IMR-90 (cell line): ENCODE results near the gene PAK1IP1. TPM values are rescaled to one million over a fixed set of nuclear protein-coding genes. Genes with fewer than 3 reads are reported as not detected.

Experiments used
- ATAC-seq: fragments of 200-7000 bp; cut with Tn5 transposase; 2 replicates; pipeline ENCODE4 v1.9.1; 2020; ENCODE audit warnings: low read depth, mild to moderate bottlenecking, moderate library complexity
- BruUV-seq: library from RNA; stranded (reverse); fragments of 400-500 nt; replicated peaks from 2 replicates; lab custom pipeline; 2021; lab: Mats Ljungman, UMichigan
- CTCF ChIA-PET: fragments of 300-600 bp; formaldehyde crosslinking; extraction: SDS; loops from one replicate; lab custom pipeline; 2021; ENCODE audit warnings: antibody characterized with exemption; lab: Yijun Ruan, JAX
- POLR2A ChIA-PET: fragments of 300-600 bp; sonication (Branson Sonifier 250); formaldehyde crosslinking; loops from one replicate; lab custom pipeline; 2022; ENCODE audit warnings: antibody characterized with exemption; ENCODE audit not compliant: unreplicated experiment; lab: Charles Lee
- DNase-seq: peaks from one replicate; pipeline ENCODE4 v3.0.0; 2013
- H2AFZ ChIP-seq: replicated peaks from 2 replicates; pipeline ENCODE3; 2013; ENCODE audit warnings: low read length, mild to moderate bottlenecking; ENCODE audit not compliant: poor library complexity
- H2AK5ac ChIP-seq: 2 replicates; pipeline ENCODE4 v1.6.1; 2013; ENCODE audit warnings: low read depth, low read length, inconsistent platforms
- H2AK9ac ChIP-seq: replicated peaks from 2 replicates; pipeline ENCODE3; 2013; ENCODE audit warnings: mild to moderate bottlenecking, low read depth, low read length, moderate library complexity; ENCODE audit not compliant: poor library complexity
- H2BK120ac ChIP-seq: 2 replicates; pipeline ENCODE4 v1.6.1; 2013; ENCODE audit warnings: low read depth, low read length, inconsistent platforms
- H2BK15ac ChIP-seq: 3 replicates; pipeline ENCODE4 v1.6.1; 2013; ENCODE audit warnings: low read depth, low read length, inconsistent platforms
- H2BK20ac ChIP-seq: 2 replicates; pipeline ENCODE4 v1.6.1; 2013; ENCODE audit warnings: low read depth, mild to moderate bottlenecking, inconsistent platforms, low read length, moderate library complexity
- H2BK5ac ChIP-seq: 2 replicates; pipeline ENCODE4 v1.6.1; 2013; ENCODE audit warnings: mild to moderate bottlenecking, low read depth, low read length, inconsistent platforms; ENCODE audit not compliant: poor library complexity, severe bottlenecking
- H3K14ac ChIP-seq: replicated peaks from 2 replicates; pipeline ENCODE4 v1.6.1; 2013; ENCODE audit warnings: low read depth, low read length, inconsistent platforms
- H3K18ac ChIP-seq: 2 replicates; pipeline ENCODE4 v1.6.1; 2013; ENCODE audit warnings: low read depth, low read length, control low read depth
- H3K23ac ChIP-seq: 2 replicates; pipeline ENCODE4 v1.6.1; 2013; ENCODE audit warnings: low read depth, low read length, inconsistent platforms
- H3K27ac ChIP-seq: 2 replicates; pipeline ENCODE4 v1.5.1; 2013; ENCODE audit warnings: mild to moderate bottlenecking, control low read depth, low read length; ENCODE audit not compliant: insufficient read depth
- H3K27me3 ChIP-seq: 2 replicates; pipeline ENCODE4 v1.6.1; 2013; ENCODE audit warnings: low read length; ENCODE audit not compliant: control insufficient read depth, insufficient read depth
- H3K36me3 ChIP-seq: 2 replicates; pipeline ENCODE4 v1.6.1; 2013; ENCODE audit warnings: low read length, mixed read lengths; ENCODE audit not compliant: control insufficient read depth, insufficient read depth
- H3K4ac ChIP-seq: 2 replicates; pipeline ENCODE4 v1.6.1; 2013; ENCODE audit warnings: low read depth, low read length, inconsistent platforms
- H3K4me1 ChIP-seq: 2 replicates; pipeline ENCODE4 v1.6.1; 2013; ENCODE audit warnings: low read length, mixed read lengths; ENCODE audit not compliant: control insufficient read depth, insufficient read depth
- H3K4me2 ChIP-seq: 2 replicates; pipeline ENCODE4 v1.6.1; 2013; ENCODE audit warnings: low read depth, mild to moderate bottlenecking, control low read depth, low read length, moderate library complexity
- H3K4me3 ChIP-seq: 2 replicates; pipeline ENCODE4 v1.5.1; 2013; ENCODE audit warnings: low read depth, mild to moderate bottlenecking, control low read depth, low read length, moderate library complexity; ENCODE audit not compliant: insufficient read depth
- H3K56ac ChIP-seq: 2 replicates; pipeline ENCODE4 v1.6.1; 2013; ENCODE audit warnings: low read length, inconsistent platforms; ENCODE audit not compliant: insufficient read depth; ENCODE audit errors: extremely low read depth
- H3K79me1 ChIP-seq, 2 experiments: 2 replicates each; pipeline ENCODE4 v1.6.1; 2013; ENCODE audit warnings: low read length in 2 of 2, inconsistent platforms in 1 of 2, low read depth in 1 of 2
- H3K9ac ChIP-seq: 2 replicates; pipeline ENCODE4 v1.6.1; 2013; ENCODE audit warnings: low read depth, low read length, control low read depth
- H3K9me1 ChIP-seq: 2 replicates; pipeline ENCODE4 v1.6.1; 2013; ENCODE audit warnings: low read length, inconsistent platforms; ENCODE audit not compliant: insufficient read depth
- H3K9me3 ChIP-seq: 2 replicates; pipeline ENCODE4 v1.6.1; 2013; ENCODE audit warnings: low read length; ENCODE audit not compliant: control insufficient read depth, insufficient read depth
- H4K20me1 ChIP-seq: 2 replicates; pipeline ENCODE4 v1.6.1; 2013; ENCODE audit warnings: low read length, inconsistent platforms; ENCODE audit not compliant: insufficient read depth
- H4K5ac ChIP-seq: 2 replicates; pipeline ENCODE4 v1.6.1; 2013; ENCODE audit warnings: mild to moderate bottlenecking, low read depth, low read length, control low read depth
- H4K8ac ChIP-seq, 2 experiments: 2 replicates each; pipeline ENCODE4 v1.6.1; 2013; ENCODE audit warnings: low read depth in 2 of 2, low read length in 2 of 2, control low read depth in 1 of 2, inconsistent platforms in 1 of 2
- H4K91ac ChIP-seq: 2 replicates; pipeline ENCODE4 v1.6.1; 2013; ENCODE audit warnings: low read depth, low read length, inconsistent platforms; ENCODE audit not compliant: insufficient read depth
- RCOR1 ChIP-seq: IDR thresholded peaks from 2 replicates; pipeline ENCODE4 v1.6.1; 2012; ENCODE audit warnings: mild to moderate bottlenecking, low read length, improper control_type of control experiment; ENCODE audit not compliant: insufficient replicate concordance
- dilution Hi-C: fragments of 300-500 bp; cut with HindIII; formaldehyde crosslinking; loops from one replicate; pipeline ENCODE4 v1.14.3; 2018; ENCODE audit warnings: low sequenced_read_pairs; ENCODE audit not compliant: unreplicated experiment
- in situ Hi-C: fragments of 300-500 bp; cut with MboI; formaldehyde crosslinking; loops from 3 replicates; pipeline ENCODE4 v1.14.3; 2019; ENCODE audit warnings: low sequenced_read_pairs, inconsistent platforms, mixed read lengths
- intact Hi-C: fragments of 100-400 bp; cut with micrococcal nuclease; formaldehyde crosslinking; loops from 2 replicates; pipeline ENCODE4 v1.10.0; 2022
- polyA plus RNA-seq, 3 experiments: library from polyadenylated mRNA; depleted of rRNA; stranded (reverse); fragments of >200 nt; gene quantifications; 2 replicates each; pipeline ENCODE4 v1.2.3, GENCODE V29; 2012; ENCODE audit warnings: low replicate concordance in 1 of 3
- total RNA-seq: library from RNA; depleted of rRNA; stranded (reverse); fragments of >200 nt; gene quantifications from 2 replicates; pipeline ENCODE4 v1.2.3, GENCODE V29; 2012
- TF ChIP-seq, protein P1 (sequence below): fragments of 150-350 bp; IDR thresholded peaks from 2 replicates; pipeline ENCODE4 v1.6.1; 2017; ENCODE audit warnings: mild to moderate bottlenecking, antibody characterized with exemption, low read length, low read depth

Gene PAK1IP1
- total and polyA plus RNA-seq, 2 of the 4 experiments (the other 2 are of a cell fraction) = 16.9 to 22.9 TPM

DNA sequence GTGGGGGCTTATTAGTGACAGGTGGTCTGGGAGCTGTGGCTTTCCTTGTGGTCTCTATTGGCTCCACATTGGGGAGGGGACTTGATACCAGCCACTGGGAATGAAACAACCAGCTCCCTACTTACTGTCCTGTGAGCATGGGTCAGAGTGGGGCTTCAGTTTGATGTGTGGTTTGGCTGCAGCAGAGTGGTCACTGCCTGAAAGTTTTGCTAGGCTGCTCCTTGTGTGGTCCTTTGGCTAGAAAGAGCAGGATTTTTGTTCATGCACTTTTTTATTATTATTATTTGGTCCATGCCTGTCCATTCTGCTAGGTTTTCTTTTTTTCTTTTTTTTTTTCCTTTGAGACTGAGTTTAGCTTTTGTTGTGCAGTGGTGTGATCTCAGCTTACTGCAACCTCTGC is 45.3 kb downstream of the PAK1IP1 start:
- peaks cover 7 to 11% of the 10 kb centered on the region in 2 experiments for H3K79me1 ChIP-seq
- no peak overlapping the region for H2AK9ac ChIP-seq
- H2BK5ac ChIP-seq = no peak overlapping the region
- POLR2A ChIA-PET = no interaction called here
- H3K4me2 ChIP-seq = no peak overlapping the region
- intact Hi-C loops = no loop called here
- BruUV-seq = no TSS peak
- H3K9me1 ChIP-seq = no peaks in the 10 kb centered on the region; the same call in 1 of the 2 replicates
- no peak overlapping the region for H2AK5ac ChIP-seq
- no peak overlapping the region; the same call in 1 of the 2 replicates for H3K23ac ChIP-seq
- H3K27me3 ChIP-seq = no peaks in the 10 kb centered on the region
- H4K8ac ChIP-seq = no peak overlapping the region
- H3K14ac ChIP-seq = no peak overlapping the region
- H3K4ac ChIP-seq = no peak overlapping the region
- peaks cover 8% of the 10 kb centered on the region; the same call in 1 of the 2 replicates for H3K36me3 ChIP-seq
- DNase-seq (no peak), ATAC-seq (no peak)
- no peak overlapping the region for H3K27ac ChIP-seq
- TF ChIP-seq, protein P1, sequence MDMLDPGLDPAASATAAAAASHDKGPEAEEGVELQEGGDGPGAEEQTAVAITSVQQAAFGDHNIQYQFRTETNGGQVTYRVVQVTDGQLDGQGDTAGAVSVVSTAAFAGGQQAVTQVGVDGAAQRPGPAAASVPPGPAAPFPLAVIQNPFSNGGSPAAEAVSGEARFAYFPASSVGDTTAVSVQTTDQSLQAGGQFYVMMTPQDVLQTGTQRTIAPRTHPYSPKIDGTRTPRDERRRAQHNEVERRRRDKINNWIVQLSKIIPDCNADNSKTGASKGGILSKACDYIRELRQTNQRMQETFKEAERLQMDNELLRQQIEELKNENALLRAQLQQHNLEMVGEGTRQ = no peak
- TF ChIP-seq RCOR1 = no peak
- CTCF ChIA-PET = interaction anchor here (0.6 kb wide), 1 partner anchor 365 kb away, joined by 4 read pairs; no protein-coding TSS in a partner anchor
- no peaks in the 10 kb centered on the region for H3K9me3 ChIP-seq
- H4K91ac ChIP-seq = no peak overlapping the region
- dilution Hi-C loops = no loop called here
- no peak overlapping the region for H2AFZ ChIP-seq
- no peak overlapping the region for H3K56ac ChIP-seq
- no peak overlapping the region for H2BK15ac ChIP-seq
- H2BK120ac ChIP-seq = no peak overlapping the region
- H4K5ac ChIP-seq = no peak overlapping the region
- H3K4me3 ChIP-seq = no peak overlapping the region
- H3K4me1 ChIP-seq = 0 out of 2 replicates have a peak, but pooled peaks cover 1% of the 10 kb centered on the region
- H2BK20ac ChIP-seq = no peak overlapping the region
- H4K20me1 ChIP-seq = no peaks in the 10 kb centered on the region
- H3K9ac ChIP-seq = no peak overlapping the region
- H3K18ac ChIP-seq = no peak overlapping the region
- in situ Hi-C loops = loop anchor here (25.0 kb wide), 1 partner anchor 1253 kb away; no protein-coding TSS in a partner anchor
